Measurements from ENCODE around the gene HECTD4. TPM values are rescaled to one million over a fixed set of nuclear protein-coding genes. Genes with fewer than 3 reads are reported as not detected.

Gene HECTD4
- total RNA-seq, 1 experiment from 2014 or later = 37.4 TPM

- Histone ChIP-seq H4K20me1 (ENCODE audit: insufficient read depth) (no peaks in the 10 kb centered on the region), H3F3A (ENCODE audit: insufficient read depth, low read depth) (no peaks in the 10 kb centered on the region), H3K4me1 (replicated peaks; ENCODE audit: insufficient read depth) (no peaks in the 10 kb centered on the region), H3K27me3 (ENCODE audit: insufficient read depth, low read depth) (no peaks in the 10 kb centered on the region), H3K4me3 (no peak overlapping the region), H3K36me3 (ENCODE audit: low read depth) (peaks cover 6% of the 10 kb centered on the region; the same call in 1 of the 2 replicates), H3K9me2 (ENCODE audit: insufficient read depth) (no peaks in the 10 kb centered on the region), H3K27ac (no peak overlapping the region), H3K9me3 (ENCODE audit: insufficient read depth, low read depth) (no peaks in the 10 kb centered on the region), H3K4me2 (no peak overlapping the region), H3K79me2 (ENCODE audit: low read depth) (no peaks in the 10 kb centered on the region), H2AFZ (no peak overlapping the region)
- TF ChIP-seq, protein P1, sequence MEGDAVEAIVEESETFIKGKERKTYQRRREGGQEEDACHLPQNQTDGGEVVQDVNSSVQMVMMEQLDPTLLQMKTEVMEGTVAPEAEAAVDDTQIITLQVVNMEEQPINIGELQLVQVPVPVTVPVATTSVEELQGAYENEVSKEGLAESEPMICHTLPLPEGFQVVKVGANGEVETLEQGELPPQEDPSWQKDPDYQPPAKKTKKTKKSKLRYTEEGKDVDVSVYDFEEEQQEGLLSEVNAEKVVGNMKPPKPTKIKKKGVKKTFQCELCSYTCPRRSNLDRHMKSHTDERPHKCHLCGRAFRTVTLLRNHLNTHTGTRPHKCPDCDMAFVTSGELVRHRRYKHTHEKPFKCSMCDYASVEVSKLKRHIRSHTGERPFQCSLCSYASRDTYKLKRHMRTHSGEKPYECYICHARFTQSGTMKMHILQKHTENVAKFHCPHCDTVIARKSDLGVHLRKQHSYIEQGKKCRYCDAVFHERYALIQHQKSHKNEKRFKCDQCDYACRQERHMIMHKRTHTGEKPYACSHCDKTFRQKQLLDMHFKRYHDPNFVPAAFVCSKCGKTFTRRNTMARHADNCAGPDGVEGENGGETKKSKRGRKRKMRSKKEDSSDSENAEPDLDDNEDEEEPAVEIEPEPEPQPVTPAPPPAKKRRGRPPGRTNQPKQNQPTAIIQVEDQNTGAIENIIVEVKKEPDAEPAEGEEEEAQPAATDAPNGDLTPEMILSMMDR (conservative IDR thresholded peaks at IDR 0.05) = no peak; the same call in 1 of the 2 replicates
- no peak for TF ChIP-seq EZH2 (IDR thresholded peaks at IDR 0.05; ENCODE audit: low read depth)
- DNase-seq = no peak
- intact Hi-C loops (cut with micrococcal nuclease; ENCODE audit: unreplicated experiment) = no loop called here
- POLR2A ChIA-PET (ENCODE audit: unreplicated experiment) = no interaction called here
- BruUV-seq (replicated peaks) = no TSS peak
- CTCF ChIA-PET = no interaction called here
Measured at GRCh38 chr12:112261559-112261958, 120.7 kb downstream of the HECTD4 start.

- Histone ChIP-seq H2AFZ (no peak overlapping the region), H3K79me2 (ENCODE audit: low read depth) (no peaks in the 10 kb centered on the region), H3K4me2 (no peak overlapping the region), H3K27me3 (ENCODE audit: insufficient read depth, low read depth) (no peaks in the 10 kb centered on the region), H3K36me3 (ENCODE audit: low read depth) (peaks cover 10% of the 10 kb centered on the region; the same call in 1 of the 2 replicates), H3K4me3 (no peak overlapping the region), H3K9me3 (ENCODE audit: insufficient read depth, low read depth) (no peaks in the 10 kb centered on the region), H4K20me1 (ENCODE audit: insufficient read depth) (no peaks in the 10 kb centered on the region), H3K4me1 (replicated peaks; ENCODE audit: insufficient read depth) (no peaks in the 10 kb centered on the region), H3K9me2 (ENCODE audit: insufficient read depth) (no peaks in the 10 kb centered on the region), H3K27ac (no peak overlapping the region), H3F3A (ENCODE audit: insufficient read depth, low read depth) (no peaks in the 10 kb centered on the region)
- ChIA-PET POLR2A (ENCODE audit: unreplicated experiment) (no interaction called here), CTCF (no interaction called here)
- TF ChIP-seq, protein P1 (conservative IDR thresholded peaks at IDR 0.05) = no peak
- no peak for TF ChIP-seq EZH2 (IDR thresholded peaks at IDR 0.05; ENCODE audit: low read depth)
- intact Hi-C loops (cut with micrococcal nuclease; ENCODE audit: unreplicated experiment) = no loop called here
- no peak for DNase-seq
- BruUV-seq (replicated peaks) = no TSS peak
Measured at GRCh38 chr12:112258926-112259325, 123.3 kb downstream of the HECTD4 start.

- Histone ChIP-seq H3K27ac (no peak overlapping the region), H3K4me3 (no peak overlapping the region), H3K4me1 (replicated peaks; ENCODE audit: insufficient read depth) (no peaks in the 10 kb centered on the region), H4K20me1 (ENCODE audit: insufficient read depth) (no peaks in the 10 kb centered on the region), H3K9me3 (ENCODE audit: insufficient read depth, low read depth) (no peaks in the 10 kb centered on the region), H3K4me2 (no peak overlapping the region), H3F3A (ENCODE audit: insufficient read depth, low read depth) (no peaks in the 10 kb centered on the region), H2AFZ (no peak overlapping the region), H3K79me2 (ENCODE audit: low read depth) (no peaks in the 10 kb centered on the region), H3K9me2 (ENCODE audit: insufficient read depth) (no peaks in the 10 kb centered on the region), H3K27me3 (ENCODE audit: insufficient read depth, low read depth) (no peaks in the 10 kb centered on the region), H3K36me3 (ENCODE audit: low read depth) (peaks cover 5% of the 10 kb centered on the region; the same call in 1 of the 2 replicates)
- intact Hi-C loops (cut with micrococcal nuclease; ENCODE audit: unreplicated experiment) = no loop called here
- CTCF ChIA-PET = no interaction called here
- no peak for DNase-seq
- no peak for TF ChIP-seq EZH2 (IDR thresholded peaks at IDR 0.05; ENCODE audit: low read depth)
- TF ChIP-seq, protein P1 (conservative IDR thresholded peaks at IDR 0.05) = no peak
- no TSS peak for BruUV-seq (replicated peaks)
- POLR2A ChIA-PET (ENCODE audit: unreplicated experiment) = no interaction called here
Measured at GRCh38 chr12:112256780-112257179, 125.5 kb downstream of the HECTD4 start.

All from PC-9 (cell line).